HL-60 (cell line): Measurements from ENCODE around the gene DHX15.

ENCODE experiments used
- DNase-seq, 2 experiments: peaks; one replicate each; pipeline ENCODE4 v3.0.0-alpha.2; 2010 to 2020; ENCODE audit warnings: low read depth in 1 of 2, low spot score in 1 of 2
- H3K27ac ChIP-seq: fragments of 250-450 bp; sonication (Bioruptor Pico); replicated peaks from 2 replicates; pipeline ENCODE4 v1.5.1; 2020; ENCODE audit warnings: mild to moderate bottlenecking, moderate library complexity
- H3K27me3 ChIP-seq: fragments of 250-450 bp; sonication (Bioruptor Pico); 2 replicates; pipeline ENCODE4 v1.5.1; 2021; ENCODE audit warnings: mild to moderate bottlenecking, moderate library complexity; ENCODE audit not compliant: insufficient read depth, poor library complexity, severe bottlenecking
- H3K4me3 ChIP-seq: replicated peaks from 2 replicates; pipeline ENCODE4 v1.5.1; 2011; ENCODE audit warnings: mild to moderate bottlenecking, control low read depth, low read length; ENCODE audit not compliant: insufficient read depth
- CTCF ChIP-seq: IDR thresholded peaks from one replicate; pipeline ENCODE4 v1.5.1; 2011; ENCODE audit warnings: low read length, control low read depth, inconsistent platforms; ENCODE audit not compliant: insufficient read depth
- GABPA ChIP-seq: IDR thresholded peaks from 2 replicates; pipeline ENCODE4 v1.6.1; 2012; ENCODE audit warnings: low read depth
- POLR2AphosphoS5 ChIP-seq: IDR thresholded peaks from 2 replicates; pipeline ENCODE4 v1.6.1; 2012; ENCODE audit warnings: low read depth
- SPI1 ChIP-seq: IDR thresholded peaks from 2 replicates; pipeline ENCODE4 v1.6.1; 2012; ENCODE audit warnings: low read depth, mild to moderate bottlenecking, borderline replicate concordance
- TF ChIP-seq, protein P1 (sequence below): IDR thresholded peaks from 2 replicates; pipeline ENCODE4 v1.6.1; 2012; ENCODE audit warnings: low read depth; ENCODE audit not compliant: insufficient replicate concordance

Gene DHX15

DNA sequence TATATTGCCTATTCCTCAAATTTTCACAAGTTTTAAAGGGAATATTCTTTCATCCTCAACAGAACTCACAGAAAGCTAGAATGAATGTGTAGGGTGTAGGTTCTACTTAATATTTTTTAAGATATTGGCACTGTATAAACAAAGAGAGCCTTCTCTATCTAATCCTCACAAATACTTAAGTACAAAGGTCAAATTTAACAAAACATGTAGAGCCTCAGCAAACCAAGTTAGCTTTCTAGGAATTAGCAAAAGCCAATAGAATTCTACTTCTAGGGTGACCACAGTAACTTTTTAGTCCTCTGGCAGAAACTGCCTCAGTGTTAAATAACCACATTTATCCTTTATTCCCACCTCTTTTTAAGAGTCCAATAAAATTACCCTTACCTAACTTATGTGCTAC is 19.3 kb downstream of the DHX15 start:
- no peaks in the 10 kb centered on the region for H3K27me3 ChIP-seq
- no peak overlapping the region for H3K27ac ChIP-seq
- H3K4me3 ChIP-seq, result no peak overlapping the region
- DNase-seq, result no peak
- TF ChIP-seq, protein P1, sequence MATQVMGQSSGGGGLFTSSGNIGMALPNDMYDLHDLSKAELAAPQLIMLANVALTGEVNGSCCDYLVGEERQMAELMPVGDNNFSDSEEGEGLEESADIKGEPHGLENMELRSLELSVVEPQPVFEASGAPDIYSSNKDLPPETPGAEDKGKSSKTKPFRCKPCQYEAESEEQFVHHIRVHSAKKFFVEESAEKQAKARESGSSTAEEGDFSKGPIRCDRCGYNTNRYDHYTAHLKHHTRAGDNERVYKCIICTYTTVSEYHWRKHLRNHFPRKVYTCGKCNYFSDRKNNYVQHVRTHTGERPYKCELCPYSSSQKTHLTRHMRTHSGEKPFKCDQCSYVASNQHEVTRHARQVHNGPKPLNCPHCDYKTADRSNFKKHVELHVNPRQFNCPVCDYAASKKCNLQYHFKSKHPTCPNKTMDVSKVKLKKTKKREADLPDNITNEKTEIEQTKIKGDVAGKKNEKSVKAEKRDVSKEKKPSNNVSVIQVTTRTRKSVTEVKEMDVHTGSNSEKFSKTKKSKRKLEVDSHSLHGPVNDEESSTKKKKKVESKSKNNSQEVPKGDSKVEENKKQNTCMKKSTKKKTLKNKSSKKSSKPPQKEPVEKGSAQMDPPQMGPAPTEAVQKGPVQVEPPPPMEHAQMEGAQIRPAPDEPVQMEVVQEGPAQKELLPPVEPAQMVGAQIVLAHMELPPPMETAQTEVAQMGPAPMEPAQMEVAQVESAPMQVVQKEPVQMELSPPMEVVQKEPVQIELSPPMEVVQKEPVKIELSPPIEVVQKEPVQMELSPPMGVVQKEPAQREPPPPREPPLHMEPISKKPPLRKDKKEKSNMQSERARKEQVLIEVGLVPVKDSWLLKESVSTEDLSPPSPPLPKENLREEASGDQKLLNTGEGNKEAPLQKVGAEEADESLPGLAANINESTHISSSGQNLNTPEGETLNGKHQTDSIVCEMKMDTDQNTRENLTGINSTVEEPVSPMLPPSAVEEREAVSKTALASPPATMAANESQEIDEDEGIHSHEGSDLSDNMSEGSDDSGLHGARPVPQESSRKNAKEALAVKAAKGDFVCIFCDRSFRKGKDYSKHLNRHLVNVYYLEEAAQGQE, result no peak
- TF ChIP-seq POLR2AphosphoS5, result no peak
- no peak for TF ChIP-seq SPI1
- TF ChIP-seq CTCF, result no peak
- no peak for TF ChIP-seq GABPA

DNA sequence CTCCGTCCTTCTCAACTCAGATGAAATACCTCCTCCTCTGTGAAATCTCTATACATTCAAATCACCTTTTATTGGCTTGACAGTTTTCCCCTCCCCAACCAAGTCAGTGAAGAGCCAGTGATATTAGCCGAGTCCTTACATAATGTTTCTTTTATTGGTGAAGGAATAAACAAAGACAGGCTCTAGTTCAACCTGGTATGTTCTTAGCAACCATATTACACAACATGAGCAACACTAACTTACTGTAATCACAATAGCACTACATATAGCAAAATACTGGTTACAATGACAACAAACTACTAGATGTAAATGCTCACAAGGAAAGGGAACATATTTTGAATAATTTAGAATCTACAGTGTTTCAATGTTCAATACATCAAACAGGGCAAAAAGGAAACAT is 19.9 kb downstream of the DHX15 start:
- no peak for DNase-seq
- Histone ChIP-seq H3K27me3 (no peaks in the 10 kb centered on the region), H3K27ac (no peak overlapping the region), H3K4me3 (no peak overlapping the region)
- TF ChIP-seq SPI1 (no peak), CTCF (no peak), GABPA (no peak), POLR2AphosphoS5 (no peak)
- TF ChIP-seq, protein P1, result no peak

DNA sequence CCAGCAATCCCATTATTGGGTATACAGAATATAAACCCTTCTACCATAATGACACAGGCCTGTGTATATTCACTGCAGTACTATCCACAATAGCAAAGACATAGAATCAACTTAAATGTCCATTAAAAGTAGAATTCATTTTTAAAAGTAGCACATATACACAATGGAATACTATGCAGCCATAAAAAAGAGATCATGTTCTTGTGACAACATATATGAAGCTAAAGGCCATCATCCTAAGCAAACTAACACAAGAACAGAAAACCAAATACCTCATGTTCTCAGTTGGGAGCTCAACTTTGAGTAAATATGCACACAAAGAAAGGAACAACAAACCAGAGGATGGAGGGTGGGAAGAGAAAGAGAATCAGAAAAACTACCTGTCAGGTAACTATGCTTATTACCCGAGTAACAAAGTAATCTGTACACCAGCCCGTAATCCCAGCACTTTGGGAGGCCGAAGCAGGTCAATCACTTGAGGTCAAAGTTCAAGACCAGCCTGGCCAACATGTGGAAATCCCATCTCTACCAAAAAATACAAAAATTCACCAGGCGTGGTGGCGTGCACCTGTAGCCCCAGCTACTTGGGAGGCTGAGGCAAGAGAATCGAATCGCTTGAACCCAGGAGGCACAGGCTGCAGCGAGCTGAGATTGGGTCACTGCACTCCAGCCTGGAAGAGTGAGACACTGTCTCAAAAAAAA is 22.8 kb downstream of the DHX15 start:
- no peak overlapping the region for H3K4me3 ChIP-seq
- H3K27me3 ChIP-seq, result no peaks in the 10 kb centered on the region
- TF ChIP-seq CTCF (no peak), SPI1 (no peak), GABPA (no peak), POLR2AphosphoS5 (no peak)
- TF ChIP-seq, protein P1, result no peak
- DNase-seq, result no peak
- H3K27ac ChIP-seq, result no peak overlapping the region
